GM21825 (cell line): ENCODE measurements around the gene SDR39U1.

Experiments
- ATAC-seq: cut with Tn5 transposase; IDR thresholded peaks from one replicate; pipeline ENCODE4 v1.9.1; 2021; ENCODE audit warnings: mild to moderate bottlenecking, moderate library complexity; ENCODE audit not compliant: unreplicated experiment

Gene SDR39U1

DNA sequence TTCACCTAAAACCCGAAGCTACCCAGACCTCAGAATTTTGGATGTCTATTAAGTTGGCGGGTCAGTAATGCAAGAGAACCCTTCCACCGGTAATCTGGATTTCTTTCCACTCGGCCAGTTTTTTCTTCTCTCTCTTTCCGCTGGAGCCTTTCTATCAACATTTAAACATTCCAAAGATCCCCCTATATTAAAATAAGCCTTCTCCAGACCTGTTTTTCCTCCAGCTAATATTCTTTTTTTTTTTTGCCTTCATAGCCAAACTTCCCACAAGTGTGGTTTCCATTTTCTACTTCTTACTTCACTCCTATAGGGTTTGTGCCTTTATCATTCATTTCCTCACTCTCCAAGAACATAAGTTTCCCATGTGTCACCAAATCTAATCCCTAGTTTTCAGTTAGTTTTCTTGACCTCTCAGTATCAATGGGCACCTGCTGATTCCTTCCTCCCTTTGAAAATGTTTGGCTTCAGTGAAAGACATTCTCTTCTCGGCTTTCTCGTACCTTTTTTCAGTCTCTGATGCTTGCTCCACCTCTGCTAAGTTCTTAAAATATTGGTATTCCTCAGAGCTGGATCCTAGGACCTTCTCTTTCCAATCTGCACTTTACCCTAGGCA, 583 bp upstream of the SDR39U1 start:
- ATAC-seq = no peak

DNA sequence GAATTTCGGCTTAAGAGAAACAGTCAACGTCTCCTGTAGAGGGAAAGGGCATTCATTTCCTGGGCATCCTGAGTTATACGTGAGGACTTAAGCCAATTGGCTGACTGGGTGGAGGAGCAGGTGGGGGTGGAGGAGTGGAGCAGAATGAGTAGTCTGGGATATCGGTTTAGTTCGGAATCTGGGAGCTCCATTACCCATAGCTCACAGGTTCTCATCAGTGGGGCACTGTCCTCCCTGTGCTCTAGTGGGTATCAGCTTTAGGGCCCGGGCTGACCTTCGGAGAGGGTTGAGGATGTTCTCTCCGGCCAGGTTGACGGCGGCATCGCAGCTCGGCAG, 704 bp downstream of the SDR39U1 start:
- ATAC-seq = peak; percentile 1

GRCh38 chr14:24441485-24441884, 1.1 kb downstream of the SDR39U1 start:
- ATAC-seq = no peak

GRCh38 chr14:24440606-24441399, 1.8 kb downstream of the SDR39U1 start:
- ATAC-seq = no peak

DNA sequence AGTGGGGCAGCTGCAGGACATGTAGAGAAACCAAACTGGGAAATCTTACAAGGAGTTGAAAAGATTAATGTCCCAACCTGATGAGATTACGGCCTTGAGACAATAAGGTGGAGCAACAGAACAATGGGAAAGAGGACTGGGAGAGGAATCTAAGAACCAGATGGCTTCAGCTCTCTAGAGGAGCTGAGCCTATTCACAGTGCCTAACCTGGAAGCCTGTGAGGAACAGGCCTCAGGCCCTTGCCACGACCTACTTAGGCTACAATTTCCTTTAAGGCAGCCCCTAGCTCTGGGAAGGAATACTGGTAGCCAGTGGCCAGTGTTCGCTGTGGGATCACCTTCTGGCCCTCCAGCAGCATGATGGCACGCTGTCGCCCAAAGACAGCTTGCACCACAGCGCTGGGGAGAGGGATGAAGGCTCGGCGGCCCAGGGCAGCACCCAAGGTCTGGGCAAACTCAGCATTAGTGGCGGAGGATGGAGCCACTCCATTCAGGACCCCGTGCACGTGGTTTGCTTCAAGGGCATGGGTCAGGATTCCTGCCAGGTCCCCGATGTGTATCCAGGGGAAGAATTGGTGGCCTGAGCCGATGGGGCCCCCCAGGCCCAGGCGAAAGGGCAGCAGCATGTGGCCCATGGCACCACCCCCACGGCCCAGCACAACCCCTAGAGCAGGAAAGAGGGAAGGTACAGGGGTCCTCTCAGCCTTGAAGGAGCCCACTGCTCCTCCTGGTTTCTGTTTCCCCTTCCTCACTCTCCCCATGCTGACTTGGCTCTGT, 2.6 kb downstream of the SDR39U1 start:
- ATAC-seq = no peak

DNA sequence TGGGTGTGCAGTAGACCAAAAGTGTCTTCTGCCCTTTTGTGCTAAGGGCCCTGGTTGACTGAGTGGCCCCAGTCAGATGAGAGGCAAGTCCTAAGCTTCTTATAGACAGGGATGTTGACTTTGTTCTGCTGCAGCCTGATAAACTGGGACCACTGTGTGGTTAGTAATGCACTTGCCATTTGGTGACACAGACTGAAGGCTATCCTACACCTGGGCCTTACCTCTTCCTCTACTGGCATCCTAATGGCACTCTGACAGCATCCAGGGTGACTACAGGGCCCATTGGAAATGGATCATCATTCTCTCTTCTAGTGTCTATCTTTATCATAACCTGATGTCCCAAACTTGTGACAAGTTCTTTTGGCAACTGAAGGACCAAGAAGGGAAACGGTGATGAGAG, 3.3 kb downstream of the SDR39U1 start:
- no peak for ATAC-seq

DNA sequence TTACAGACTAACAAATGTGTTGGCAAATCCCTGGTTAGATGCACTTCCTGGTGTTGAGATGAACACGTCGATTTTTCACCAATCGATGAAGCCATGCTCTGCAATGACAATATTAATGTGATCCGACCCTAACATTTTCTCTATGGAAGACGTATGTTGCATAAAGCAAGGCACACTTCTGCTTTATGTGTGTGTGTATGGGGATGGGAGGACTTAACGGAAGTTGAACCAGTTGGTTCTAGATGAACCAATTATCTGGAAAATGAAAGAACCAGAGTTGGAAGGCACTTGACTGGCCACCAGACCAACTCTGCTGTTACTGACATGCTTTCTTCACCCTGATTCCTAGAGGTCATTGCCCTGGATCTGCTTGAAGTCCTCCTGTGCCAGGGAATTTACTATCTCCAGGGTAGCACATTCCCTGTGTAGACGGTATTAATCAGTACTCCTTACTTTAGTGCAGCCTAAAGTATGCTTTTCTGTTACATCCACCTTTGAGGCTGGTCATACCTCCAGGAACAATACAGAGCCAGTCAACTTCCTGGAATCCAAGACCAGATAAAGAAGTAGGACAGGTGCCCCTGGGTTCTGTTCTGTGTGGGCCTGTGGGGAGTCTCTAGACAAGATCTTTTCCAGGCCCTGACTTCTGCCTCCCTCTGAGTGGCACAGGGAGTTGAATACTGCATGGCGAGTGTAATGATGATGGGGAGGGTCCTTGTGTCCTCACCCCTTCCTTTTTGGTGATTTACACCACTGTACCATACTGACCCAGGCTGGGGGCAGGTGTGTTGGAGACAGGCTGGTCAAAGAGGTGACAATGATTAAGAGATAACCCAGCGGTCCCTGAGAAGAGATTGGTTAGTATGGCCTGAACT, 4.1 kb downstream of the SDR39U1 start:
- ATAC-seq = no peak

DNA sequence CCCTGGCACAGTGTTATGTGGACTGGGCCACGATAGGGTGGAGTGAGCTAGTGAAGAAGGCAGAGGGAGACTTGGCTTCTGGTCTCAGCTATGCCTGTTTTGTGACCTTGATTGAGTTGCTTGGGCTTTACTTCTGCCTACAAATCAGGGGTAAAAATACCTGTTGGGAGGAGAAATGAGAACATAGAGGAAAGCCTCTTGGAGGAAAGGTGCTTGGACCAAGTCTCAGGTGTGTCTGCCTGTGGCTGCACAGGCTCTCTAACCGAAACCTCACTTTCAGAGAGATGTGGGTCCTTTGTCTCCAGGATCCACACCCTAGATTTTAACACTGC, 4.9 kb downstream of the SDR39U1 start:
- ATAC-seq = no peak

DNA sequence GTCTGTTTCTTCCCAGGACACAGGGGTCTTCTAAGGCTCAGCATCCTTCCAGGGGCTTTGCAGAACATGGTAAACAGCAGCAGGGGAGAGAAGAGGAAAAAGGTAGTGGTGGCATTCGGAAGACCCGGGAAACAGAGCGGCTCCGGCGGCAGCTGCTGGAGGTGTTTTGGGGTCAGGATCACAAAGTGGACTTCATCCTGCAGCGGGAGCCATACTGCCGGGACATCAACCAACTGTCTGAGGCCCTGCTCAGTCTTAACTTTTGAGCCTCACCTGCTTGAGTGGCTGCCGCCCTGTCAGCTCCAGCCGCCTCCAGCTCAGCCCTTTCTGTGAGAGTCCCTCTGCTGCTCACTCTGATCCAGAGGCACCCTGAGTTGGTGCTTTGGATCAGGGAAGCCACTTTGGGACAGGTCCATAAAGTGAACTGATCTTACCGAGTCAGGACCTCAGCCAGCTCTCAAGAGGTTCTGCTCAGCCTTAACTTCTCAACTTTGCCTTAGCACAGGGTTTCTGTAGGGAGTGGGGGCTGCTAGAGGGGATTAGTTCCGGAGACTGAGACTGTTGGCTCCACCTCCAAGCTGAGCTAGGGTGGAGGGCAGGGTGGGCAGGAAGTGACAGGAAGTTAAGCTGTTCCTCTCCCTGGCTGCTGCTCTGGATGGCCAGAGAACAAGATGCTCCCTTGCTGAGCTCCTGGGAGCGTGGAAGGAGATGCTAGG, 5.4 kb downstream of the SDR39U1 start:
- no peak for ATAC-seq

- no peak for ATAC-seq
Observed at GRCh38 chr14:24436355-24437019, 6.1 kb downstream of the SDR39U1 start.

- no peak for ATAC-seq
Observed at GRCh38 chr14:24435998-24436354, 6.6 kb downstream of the SDR39U1 start.

- no peak for ATAC-seq
Observed at GRCh38 chr14:24435192-24435810, 7.3 kb downstream of the SDR39U1 start.

DNA sequence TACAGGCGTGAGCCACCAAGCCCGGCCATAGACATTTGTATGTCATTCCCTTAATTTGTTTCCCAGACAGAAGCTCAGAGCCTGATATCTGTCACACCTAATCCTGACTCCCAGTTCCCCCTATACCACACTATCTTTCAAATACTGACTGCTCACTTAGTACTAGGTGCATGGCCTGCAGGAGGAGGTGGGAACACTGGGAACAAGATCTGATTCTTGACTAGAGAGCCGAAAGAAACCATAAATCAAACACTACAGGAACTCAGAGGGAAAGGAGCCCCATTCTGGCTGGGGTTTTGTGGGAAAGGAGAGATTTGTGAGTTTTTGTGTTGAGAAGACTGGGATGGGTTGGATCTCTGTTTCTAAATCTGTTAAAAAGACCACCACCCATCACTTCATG, 7.9 kb downstream of the SDR39U1 start:
- ATAC-seq = no peak

DNA sequence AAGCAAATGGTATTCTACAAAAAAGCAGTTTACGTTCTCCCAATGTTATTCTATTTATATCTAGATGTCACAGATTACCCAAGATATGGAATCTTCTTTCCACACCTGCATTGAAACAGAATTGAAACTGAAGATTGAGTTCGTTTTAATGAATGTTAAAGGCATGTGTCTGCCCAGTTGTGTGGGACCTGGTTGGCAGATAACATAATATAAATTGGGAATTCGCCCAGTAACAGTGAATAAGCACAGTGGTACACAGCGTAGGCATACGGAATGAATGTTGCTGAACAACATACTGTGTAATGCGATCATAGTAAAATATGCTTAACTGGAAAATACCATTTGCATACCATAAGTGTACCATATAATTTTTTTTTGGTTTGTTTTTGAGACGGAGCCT, 8.5 kb downstream of the SDR39U1 start:
- ATAC-seq = no peak

- no peak for ATAC-seq
Observed at GRCh38 chr14:24432259-24433131, 10.1 kb downstream of the SDR39U1 start.

DNA sequence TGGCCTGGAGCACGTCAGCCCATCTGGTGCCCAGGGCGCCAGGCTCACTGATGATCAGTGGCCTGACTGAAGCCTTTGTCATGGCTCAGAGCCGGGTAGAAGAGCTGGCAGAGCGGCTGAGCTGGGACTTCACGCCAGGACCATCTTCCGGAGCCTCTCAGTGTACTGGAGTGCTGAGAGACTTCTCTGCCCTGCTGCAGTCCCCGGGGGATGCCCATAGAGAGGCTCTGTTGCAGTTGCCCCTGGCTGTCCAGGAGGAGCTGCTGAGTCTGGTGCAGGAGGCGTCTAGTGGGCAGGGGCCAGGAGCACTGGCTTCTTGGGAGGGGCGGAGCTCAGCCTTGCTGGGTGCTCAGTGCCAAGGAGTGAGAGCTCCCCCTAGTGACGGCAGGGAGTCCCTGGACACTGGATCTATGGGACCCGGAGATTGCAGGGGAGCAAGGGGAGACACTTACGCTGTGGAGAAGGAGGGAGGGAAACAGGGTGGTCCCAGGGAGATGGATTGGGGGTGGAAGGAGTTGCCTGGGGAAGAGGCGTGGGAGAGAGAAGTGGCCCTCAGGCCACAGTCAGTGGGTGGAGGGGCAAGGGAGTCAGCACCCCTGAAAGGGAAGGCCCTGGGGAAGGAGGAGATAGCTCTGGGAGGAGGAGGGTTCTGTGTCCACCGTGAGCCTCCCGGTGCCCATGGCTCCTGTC, 10.9 kb downstream of the SDR39U1 start:
- ATAC-seq = peak; percentile 52

GRCh38 chr14:24430682-24431568, 11.7 kb downstream of the SDR39U1 start:
- ATAC-seq = no peak
